Mesenchymal stem cell (in vitro differentiated cells and primary cell): Measurements from ENCODE around the gene TAOK3.

ENCODE experiments used
- DNase-seq: peaks from one replicate; pipeline ENCODE4 v3.0.0-alpha.2; 2013
- H2AFZ ChIP-seq: one replicate; pipeline ENCODE4 v1.6.1; 2013; ENCODE audit warnings: low read depth, mild to moderate bottlenecking, control low read depth, inconsistent platforms, low read length, moderate library complexity
- H2AK5ac ChIP-seq: 2 replicates; pipeline ENCODE4 v1.6.1; 2013; ENCODE audit warnings: low read length, moderate library complexity, mild to moderate bottlenecking, inconsistent platforms; ENCODE audit not compliant: severe bottlenecking
- H2BK120ac ChIP-seq: one replicate; pipeline ENCODE4 v1.6.1; 2013; ENCODE audit warnings: low read depth, mild to moderate bottlenecking, inconsistent platforms, low read length, moderate library complexity
- H2BK12ac ChIP-seq, 2 experiments: one replicate each; pipeline ENCODE4 v1.6.1; 2013; ENCODE audit warnings: inconsistent platforms in 2 of 2, low read length in 2 of 2, mild to moderate bottlenecking in 2 of 2, moderate library complexity in 2 of 2, control low read depth in 1 of 2
- H2BK15ac ChIP-seq: one replicate; pipeline ENCODE4 v1.6.1; 2013; ENCODE audit warnings: mild to moderate bottlenecking, low read depth, inconsistent platforms; ENCODE audit not compliant: poor library complexity, severe bottlenecking
- H2BK5ac ChIP-seq: 2 replicates; pipeline ENCODE4 v1.6.1; 2013; ENCODE audit warnings: low read depth, mild to moderate bottlenecking, low read length, control low read depth, inconsistent platforms; ENCODE audit not compliant: poor library complexity, severe bottlenecking
- H3K14ac ChIP-seq, 2 experiments: one replicate each; pipeline ENCODE4 v1.6.1; 2013; ENCODE audit warnings: inconsistent platforms in 2 of 2, low read length in 2 of 2, control low read depth in 1 of 2, mild to moderate bottlenecking in 1 of 2, moderate library complexity in 1 of 2
- H3K18ac ChIP-seq, 2 experiments: one replicate each; pipeline ENCODE4 v1.6.1; 2013; ENCODE audit warnings: inconsistent platforms in 2 of 2, low read length in 2 of 2, control low read depth in 1 of 2, low read depth in 1 of 2, mild to moderate bottlenecking in 1 of 2
- H3K23ac ChIP-seq, 2 experiments: one replicate each; pipeline ENCODE4 v1.6.1; 2013; ENCODE audit warnings: inconsistent platforms in 2 of 2, low read length in 2 of 2, mild to moderate bottlenecking in 2 of 2, moderate library complexity in 2 of 2, control low read depth in 1 of 2
- H3K27ac ChIP-seq: 2 replicates; pipeline ENCODE4 v1.5.1; 2013; ENCODE audit warnings: mild to moderate bottlenecking, moderate library complexity, low read length, control low read depth, inconsistent platforms; ENCODE audit not compliant: poor library complexity, severe bottlenecking
- H3K27me3 ChIP-seq, 2 experiments: 2 replicates each; pipeline versions ENCODE4 v1.6.1 to v1.7.0; 2013; ENCODE audit warnings: low read length in 2 of 2, mild to moderate bottlenecking in 2 of 2, moderate library complexity in 2 of 2, control low read depth in 1 of 2, inconsistent platforms in 1 of 2; ENCODE audit not compliant: control insufficient read depth in 1 of 2, insufficient read depth in 1 of 2
- H3K36me3 ChIP-seq, 2 experiments: 2 replicates each; pipeline versions ENCODE4 v1.6.1 to v1.7.0; 2013; ENCODE audit warnings: low read length in 2 of 2, control low read depth in 1 of 2, inconsistent platforms in 1 of 2, low read depth in 1 of 2, mild to moderate bottlenecking in 1 of 2; ENCODE audit not compliant: insufficient read depth in 2 of 2, control insufficient read depth in 1 of 2
- H3K4ac ChIP-seq, 2 experiments: one replicate each; pipeline ENCODE4 v1.6.1; 2013; ENCODE audit warnings: inconsistent platforms in 2 of 2, low read length in 2 of 2, mild to moderate bottlenecking in 2 of 2, moderate library complexity in 2 of 2, control low read depth in 1 of 2, low read depth in 1 of 2
- H3K4me1 ChIP-seq: 2 replicates; pipeline ENCODE4 v1.6.1; 2013; ENCODE audit warnings: low read depth, low read length, control low read depth; ENCODE audit not compliant: control insufficient read depth, insufficient read depth
- H3K4me2 ChIP-seq: 2 replicates; pipeline ENCODE4 v1.6.1; 2013; ENCODE audit warnings: low read length, mild to moderate bottlenecking, inconsistent platforms; ENCODE audit not compliant: poor library complexity, severe bottlenecking
- H3K4me3 ChIP-seq, 2 experiments: 2 replicates each; pipeline versions ENCODE4 v1.5.1 to v1.7.0; 2013; ENCODE audit warnings: low read length in 2 of 2, mild to moderate bottlenecking in 2 of 2, control low read depth in 1 of 2, low read depth in 1 of 2; ENCODE audit not compliant: insufficient read depth in 1 of 2
- H3K79me1 ChIP-seq: replicated peaks from 2 replicates; pipeline ENCODE4 v1.6.1; 2013; ENCODE audit warnings: mild to moderate bottlenecking, control low read depth, low read length, inconsistent platforms; ENCODE audit not compliant: poor library complexity, severe bottlenecking
- H3K9ac ChIP-seq: 2 replicates; pipeline ENCODE4 v1.7.0; 2013; ENCODE audit warnings: mild to moderate bottlenecking, low read length, moderate library complexity
- H3K9me3 ChIP-seq: 2 replicates; pipeline ENCODE4 v1.7.0; 2013; ENCODE audit warnings: mild to moderate bottlenecking, low read length; ENCODE audit not compliant: control insufficient read depth
- H4K8ac ChIP-seq: one replicate; pipeline ENCODE4 v1.6.1; 2013; ENCODE audit warnings: inconsistent platforms, mild to moderate bottlenecking, low read length, moderate library complexity
- H4K91ac ChIP-seq: one replicate; pipeline ENCODE4 v1.6.1; 2013; ENCODE audit warnings: mild to moderate bottlenecking, low read length, inconsistent platforms
- WGBS: methylation state at CpG from one replicate; pipeline ENCODE4 v1.1.7; 2013; ENCODE audit warnings: mixed read lengths; 5-methylcytosine and 5-hydroxymethylcytosine counted together

TAOK3 gene

GRCh38 chr12:118347916-118348315 lies 24.8 kb downstream of the TAOK3 start:
- H3K4me2 ChIP-seq: no peak overlapping the region
- H3K4me1 ChIP-seq: no peaks in the 10 kb centered on the region
- H3K27me3 ChIP-seq: no peaks in the 10 kb centered on the region
- peaks cover 8% of the 10 kb centered on the region for H3K79me1 ChIP-seq
- H2AFZ ChIP-seq: no peak overlapping the region
- H2AK5ac ChIP-seq: no peak overlapping the region
- no peak overlapping the region for H3K23ac ChIP-seq
- H2BK15ac ChIP-seq: no peak overlapping the region
- H2BK5ac ChIP-seq: no peak overlapping the region
- no peak overlapping the region for H2BK12ac ChIP-seq
- H3K4ac ChIP-seq: no peak overlapping the region
- H3K18ac ChIP-seq: no peak overlapping the region
- no peak overlapping the region for H3K27ac ChIP-seq
- H3K14ac ChIP-seq: no peak overlapping the region
- H3K4me3 ChIP-seq: no peak overlapping the region
- no peak overlapping the region for H4K8ac ChIP-seq
- no peak overlapping the region for H2BK120ac ChIP-seq
- DNase-seq: no peak
- H3K36me3 ChIP-seq: peaks cover 0 to under 1% of the 10 kb centered on the region in 2 experiments
- H3K9ac ChIP-seq: no peak overlapping the region
- WGBS: 90% methylated on average over 2 of the region's 2 CpGs
- H3K9me3 ChIP-seq: no peaks in the 10 kb centered on the region
- no peak overlapping the region for H4K91ac ChIP-seq

- Histone ChIP-seq H3K4me3 (no peak overlapping the region), H3K23ac (no peak overlapping the region), H2BK12ac (no peak overlapping the region), H4K91ac (no peak overlapping the region), H3K4me2 (no peak overlapping the region), H3K14ac (no peak overlapping the region), H2AK5ac (no peak overlapping the region), H3K36me3 (no peaks in the 10 kb centered on the region), H3K4me1 (no peaks in the 10 kb centered on the region), H2BK15ac (no peak overlapping the region), H2BK120ac (no peak overlapping the region), H3K79me1 (peaks cover 10% of the 10 kb centered on the region), H3K27me3 (no peaks in the 10 kb centered on the region), H3K4ac (no peak overlapping the region), H2AFZ (no peak overlapping the region), H3K9me3 (no peaks in the 10 kb centered on the region), H2BK5ac (no peak overlapping the region), H3K18ac (no peak overlapping the region), H4K8ac (no peak overlapping the region), H3K27ac (no peak overlapping the region), H3K9ac (no peak overlapping the region)
- 97% methylated on average over 5 of the region's 7 CpGs for WGBS
- no peak for DNase-seq
These were observed 25.8 kb downstream of the TAOK3 start for GRCh38 chr12:118346895-118347294.

GRCh38 chr12:118345355-118345754 lies 27.4 kb downstream of the TAOK3 start:
- Histone ChIP-seq H3K4me1 (no peaks in the 10 kb centered on the region), H3K27me3 (no peaks in the 10 kb centered on the region), H3K4me2 (no peak overlapping the region), H2AK5ac (no peak overlapping the region), H2BK15ac (no peak overlapping the region), H3K36me3 (no peaks in the 10 kb centered on the region), H3K9me3 (no peaks in the 10 kb centered on the region), H2BK120ac (no peak overlapping the region), H3K4me3 (no peak overlapping the region), H3K18ac (no peak overlapping the region), H2BK12ac (no peak overlapping the region), H3K9ac (no peak overlapping the region), H3K4ac (no peak overlapping the region), H2AFZ (no peak overlapping the region), H3K23ac (no peak overlapping the region), H3K79me1 (peaks cover 14% of the 10 kb centered on the region), H3K27ac (peak overlapping the region; percentile 68), H4K8ac (no peak overlapping the region), H2BK5ac (no peak overlapping the region), H4K91ac (no peak overlapping the region), H3K14ac (no peak overlapping the region)
- 54% methylated on average over 1 of the region's 1 CpG for WGBS
- DNase-seq: no peak

GRCh38 chr12:118344829-118345228 lies 27.9 kb downstream of the TAOK3 start:
- H3K14ac ChIP-seq: no peak overlapping the region
- no peaks in the 10 kb centered on the region for H3K36me3 ChIP-seq
- no peak for DNase-seq
- no peak overlapping the region for H2BK12ac ChIP-seq
- H3K23ac ChIP-seq: no peak overlapping the region
- H3K18ac ChIP-seq: no peak overlapping the region
- no peak overlapping the region for H2AK5ac ChIP-seq
- no peaks in the 10 kb centered on the region for H3K9me3 ChIP-seq
- H3K27ac ChIP-seq: no peak overlapping the region
- H2BK5ac ChIP-seq: no peak overlapping the region
- H3K4ac ChIP-seq: no peak overlapping the region
- H3K27me3 ChIP-seq: no peaks in the 10 kb centered on the region
- no peak overlapping the region for H3K4me3 ChIP-seq
- no peaks in the 10 kb centered on the region for H3K4me1 ChIP-seq
- no peak overlapping the region for H2AFZ ChIP-seq
- H4K91ac ChIP-seq: no peak overlapping the region
- no peak overlapping the region for H4K8ac ChIP-seq
- H3K79me1 ChIP-seq: peaks cover 14% of the 10 kb centered on the region
- no peak overlapping the region for H3K9ac ChIP-seq
- H2BK15ac ChIP-seq: no peak overlapping the region
- no peak overlapping the region for H2BK120ac ChIP-seq
- H3K4me2 ChIP-seq: no peak overlapping the region
